Gastrocnemius medialis (tissue), 4 donors: ENCODE measurements around the gene TRIO. TPM values are rescaled to one million over a fixed set of nuclear protein-coding genes. Genes with fewer than 3 reads are reported as not detected.

Experiments used
- ATAC-seq, 2 donors: fragments of 150-250 bp; one replicate each; pipeline ENCODE4 v1.9.1; 2016
- DNase-seq, 2 donors: peaks; one replicate each; pipeline ENCODE4 v3.0.0-alpha.2; 2019
- H3K27ac ChIP-seq, 4 donors: fragments of 200-600 bp; sonication (generic); 1 replicate in 1 of 4; 2 replicates in 3 of 4; pipeline ENCODE4 v1.5.1; 2016 to 2018; ENCODE audit warnings: mild to moderate bottlenecking in 2 of 4, moderate library complexity in 1 of 4
- H3K27me3 ChIP-seq, 3 donors: fragments of 200-600 bp; sonication (generic) in 2 of 3; 1 replicate in 1 of 3; 2 replicates in 2 of 3; pipeline versions ENCODE4 v1.5.1 to v1.6.0; 2016 to 2019; ENCODE audit warnings: mild to moderate bottlenecking in 1 of 3, moderate library complexity in 1 of 3
- H3K36me3 ChIP-seq, 2 donors: fragments of 200-600 bp; sonication (generic) in 1 of 2; one replicate each; pipeline ENCODE4 v1.5.1; 2017 to 2018
- H3K4me1 ChIP-seq, 2 donors: fragments of 200-600 bp; sonication (generic) in 1 of 2; one replicate each; pipeline ENCODE4 v1.5.1; 2016 to 2017; ENCODE audit warnings: mild to moderate bottlenecking in 2 of 2
- H3K4me3 ChIP-seq, 4 donors: fragments of 200-600 bp; sonication (generic) in 3 of 4; 1 replicate in 1 of 4; 2 replicates in 3 of 4; pipeline ENCODE4 v1.5.1; 2016 to 2019; ENCODE audit warnings: mild to moderate bottlenecking in 2 of 4
- H3K9me3 ChIP-seq, 3 donors: fragments of 200-600 bp; sonication (generic) in 2 of 3; 1 replicate in 1 of 3; 2 replicates in 2 of 3; pipeline ENCODE4 v1.5.1; 2016 to 2019
- POLR2A ChIP-seq, 2 donors: fragments of 450-650 bp; IDR thresholded peaks; one replicate each; pipeline ENCODE4 v1.6.1; 2017; ENCODE audit warnings: antibody characterized with exemption in 2 of 2, mild to moderate bottlenecking in 2 of 2, moderate library complexity in 2 of 2
- in situ Hi-C, 4 donors: fragments of 200-750 bp; cut with MboI; loops; one replicate each; pipeline versions ENCODE4 v1.15.0 to v1.8.0; 2017; ENCODE audit warnings: low sequenced_read_pairs in 4 of 4
- intact Hi-C: fragments of 100-400 bp; cut with DNase I; formaldehyde crosslinking; loops from one replicate; pipeline ENCODE4 v1.15.1; 2023; ENCODE audit warnings: low total_unique reads
- total RNA-seq, 4 donors: library from RNA; depleted of rRNA; stranded (reverse); fragments of >200 nt; gene quantifications; one replicate each; pipeline versions ENCODE4 v1.1.0 to v1.2.3, GENCODE V29; 2016
- TF ChIP-seq, protein P1 (sequence below), 5 experiments: fragments of 450-650 bp in 3 of 5; fragments of 200-600 bp in 2 of 5; sonication (generic) in 2 of 5; IDR thresholded peaks in 4 of 5; conservative IDR thresholded peaks in 1 of 5; 1 replicate in 4 of 5; 2 replicates in 1 of 5; pipeline ENCODE4 v1.5.1; 2016 to 2019; ENCODE audit warnings: antibody characterized with exemption in 5 of 5, mild to moderate bottlenecking in 3 of 5, moderate library complexity in 3 of 5

TRIO gene
- total RNA-seq, 4 donors from 2014 or later = 31.5 to 57.5 (median 50.4) TPM

DNA sequence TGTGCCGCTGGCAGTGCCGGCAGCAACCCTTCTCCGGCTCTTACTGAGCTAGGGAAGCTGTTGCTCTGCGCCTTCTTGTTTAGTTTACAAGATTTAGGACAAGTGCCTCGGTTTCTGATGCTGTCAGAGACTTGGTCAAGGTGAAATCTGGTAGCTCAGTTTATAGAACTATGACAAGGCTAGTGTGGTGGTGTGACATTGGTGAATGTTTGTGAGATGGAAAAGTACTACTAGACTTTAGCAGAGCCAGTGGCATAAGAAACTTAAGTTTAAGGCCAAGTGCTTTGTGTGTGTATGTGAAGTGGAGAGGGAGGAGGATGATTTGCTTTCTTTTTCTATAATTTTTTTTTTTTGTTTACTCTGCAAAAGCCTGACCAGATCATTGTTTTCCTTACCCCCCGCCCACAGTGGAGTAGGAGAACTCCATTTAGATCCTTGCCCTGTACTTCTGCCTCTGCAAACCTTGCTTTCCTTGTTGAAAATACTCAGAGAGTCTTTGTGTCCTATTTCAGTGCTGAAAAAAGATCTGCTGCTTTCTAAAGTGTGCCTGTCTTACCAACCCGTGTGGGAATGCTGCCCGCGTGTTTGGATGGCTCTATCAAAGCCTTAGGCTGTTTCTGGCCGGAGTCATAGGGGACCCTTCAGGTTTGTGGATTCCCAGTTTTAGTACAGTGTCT, 75.9 kb downstream of the TRIO start:
- no peaks in the 10 kb centered on the region for H3K27me3 ChIP-seq
- intact Hi-C loops (no loop called here), in situ Hi-C loops (no loop called here)
- ATAC-seq (peak; percentile 40 to 55), DNase-seq (no peak)
- TF ChIP-seq, protein P1, sequence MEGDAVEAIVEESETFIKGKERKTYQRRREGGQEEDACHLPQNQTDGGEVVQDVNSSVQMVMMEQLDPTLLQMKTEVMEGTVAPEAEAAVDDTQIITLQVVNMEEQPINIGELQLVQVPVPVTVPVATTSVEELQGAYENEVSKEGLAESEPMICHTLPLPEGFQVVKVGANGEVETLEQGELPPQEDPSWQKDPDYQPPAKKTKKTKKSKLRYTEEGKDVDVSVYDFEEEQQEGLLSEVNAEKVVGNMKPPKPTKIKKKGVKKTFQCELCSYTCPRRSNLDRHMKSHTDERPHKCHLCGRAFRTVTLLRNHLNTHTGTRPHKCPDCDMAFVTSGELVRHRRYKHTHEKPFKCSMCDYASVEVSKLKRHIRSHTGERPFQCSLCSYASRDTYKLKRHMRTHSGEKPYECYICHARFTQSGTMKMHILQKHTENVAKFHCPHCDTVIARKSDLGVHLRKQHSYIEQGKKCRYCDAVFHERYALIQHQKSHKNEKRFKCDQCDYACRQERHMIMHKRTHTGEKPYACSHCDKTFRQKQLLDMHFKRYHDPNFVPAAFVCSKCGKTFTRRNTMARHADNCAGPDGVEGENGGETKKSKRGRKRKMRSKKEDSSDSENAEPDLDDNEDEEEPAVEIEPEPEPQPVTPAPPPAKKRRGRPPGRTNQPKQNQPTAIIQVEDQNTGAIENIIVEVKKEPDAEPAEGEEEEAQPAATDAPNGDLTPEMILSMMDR (IDR thresholded peaks at IDR 0.05 in 4 of 5, conservative IDR thresholded peaks at IDR 0.05 in 1 of 5) = no peak
- no peak for TF ChIP-seq POLR2A (IDR thresholded peaks at IDR 0.05)
- H3K36me3 ChIP-seq = no peaks in the 10 kb centered on the region
- no peaks in the 10 kb centered on the region for H3K9me3 ChIP-seq
- peak overlapping the region in 3 of 4 donors; percentile 2 to 47 (median 37) for H3K27ac ChIP-seq
- H3K4me3 ChIP-seq = no peak overlapping the region
- peaks cover 58 to 60% of the 10 kb centered on the region in 2 donors for H3K4me1 ChIP-seq

DNA sequence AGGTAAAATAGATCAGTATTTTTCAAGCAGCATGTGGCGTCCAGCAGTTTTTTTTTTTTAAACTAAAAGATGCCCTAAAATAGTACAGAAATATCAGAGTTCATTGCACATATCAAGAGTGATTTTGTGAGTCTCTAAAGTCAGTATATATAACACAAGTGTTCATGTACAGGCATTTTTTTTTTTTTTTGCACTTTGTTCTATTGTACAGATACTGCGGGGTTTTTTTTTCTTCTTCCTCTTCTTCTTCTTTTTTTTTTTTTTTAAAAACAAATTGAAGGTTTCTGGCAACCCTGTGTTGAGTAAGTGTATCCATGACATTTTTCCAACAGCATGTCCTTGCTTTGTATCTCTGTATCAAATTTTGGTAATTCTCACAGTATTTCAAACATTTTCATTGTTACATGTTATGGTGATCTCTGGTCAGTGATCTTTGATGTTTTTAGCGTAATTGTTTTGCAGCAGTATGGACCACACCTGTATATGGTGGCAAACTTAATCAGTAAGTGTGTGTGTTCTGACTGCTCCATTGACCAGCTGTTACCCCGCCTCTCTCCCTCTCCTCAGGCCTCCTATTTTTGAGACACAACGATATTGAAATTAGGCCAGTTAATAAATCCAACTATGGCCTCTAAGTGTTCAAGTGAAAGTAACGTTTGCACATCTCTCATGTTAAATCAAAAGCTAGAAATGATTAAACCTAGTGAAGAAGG, 76.8 kb downstream of the TRIO start:
- Histone ChIP-seq H3K36me3 (no peaks in the 10 kb centered on the region), H3K27ac (peak overlapping the region in 2 of 4 donors; percentile 24 to 37), H3K4me3 (no peak overlapping the region), H3K27me3 (no peaks in the 10 kb centered on the region), H3K4me1 (peaks cover 58 to 62% of the 10 kb centered on the region in 2 donors), H3K9me3 (no peaks in the 10 kb centered on the region)
- in situ Hi-C loops = no loop called here
- DNase-seq = no peak
- TF ChIP-seq, protein P1 (IDR thresholded peaks at IDR 0.05 in 4 of 5, conservative IDR thresholded peaks at IDR 0.05 in 1 of 5) = no peak
- no peak for TF ChIP-seq POLR2A (IDR thresholded peaks at IDR 0.05)
- intact Hi-C loops = no loop called here
- no peak for ATAC-seq

GRCh38 chr5:14220642-14221041, 77.5 kb downstream of the TRIO start:
- ATAC-seq (no peak), DNase-seq (no peak)
- Histone ChIP-seq H3K4me3 (no peak overlapping the region), H3K9me3 (no peaks in the 10 kb centered on the region), H3K27ac (peak overlapping the region in 2 of 4 donors; percentile 24 to 37), H3K27me3 (no peaks in the 10 kb centered on the region), H3K4me1 (peaks cover 58 to 68% of the 10 kb centered on the region in 2 donors), H3K36me3 (no peaks in the 10 kb centered on the region)
- intact Hi-C loops (no loop called here), in situ Hi-C loops (no loop called here)
- TF ChIP-seq POLR2A (IDR thresholded peaks at IDR 0.05) = no peak
- TF ChIP-seq, protein P1 (IDR thresholded peaks at IDR 0.05 in 4 of 5, conservative IDR thresholded peaks at IDR 0.05 in 1 of 5) = no peak

DNA sequence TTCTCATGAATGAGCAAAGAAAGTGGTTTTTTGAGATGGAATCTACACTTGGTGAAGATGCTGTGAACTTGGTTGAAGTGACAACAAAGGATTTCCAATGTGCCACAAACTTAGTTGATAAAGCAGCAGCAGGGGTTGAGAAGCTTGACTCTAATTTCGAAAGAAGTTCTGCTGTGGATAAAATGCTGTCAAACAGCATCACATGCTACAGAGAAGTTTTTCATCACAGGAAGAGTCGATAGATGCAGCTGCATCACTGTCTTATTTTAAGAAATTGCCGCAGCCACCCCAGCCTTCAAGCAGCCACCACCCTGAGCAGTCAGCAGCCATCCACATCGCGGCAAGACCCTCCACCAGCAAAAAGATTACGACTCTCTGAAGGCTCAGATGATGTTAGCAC, 78.6 kb downstream of the TRIO start:
- intact Hi-C loops = no loop called here
- H3K4me1 ChIP-seq = peaks cover 51 to 68% of the 10 kb centered on the region in 2 donors
- in situ Hi-C loops = no loop called here
- TF ChIP-seq, protein P1 (IDR thresholded peaks at IDR 0.05 in 4 of 5, conservative IDR thresholded peaks at IDR 0.05 in 1 of 5) = no peak
- no peak for TF ChIP-seq POLR2A (IDR thresholded peaks at IDR 0.05)
- no peaks in the 10 kb centered on the region for H3K36me3 ChIP-seq
- H3K27ac ChIP-seq = no peak overlapping the region
- DNase-seq (no peak), ATAC-seq (no peak)
- H3K9me3 ChIP-seq = no peaks in the 10 kb centered on the region
- no peaks in the 10 kb centered on the region for H3K27me3 ChIP-seq
- H3K4me3 ChIP-seq = no peak overlapping the region
